HepG2 (cell line): ENCODE results near the gene SCN8A. TPM values are rescaled to one million over a fixed set of nuclear protein-coding genes. Genes with fewer than 3 reads are reported as not detected.

Experiments
- ATAC-seq: fragments of 200-7000 bp; cut with Tn5 transposase; 3 replicates; pipeline ENCODE4 v1.9.1; 2020; ENCODE audit warnings: mild to moderate bottlenecking, moderate library complexity
- BruUV-seq: library from RNA; stranded (reverse); fragments of 400-500 nt; replicated peaks from 2 replicates; lab custom pipeline; 2021; lab: Mats Ljungman, UMichigan
- CTCF ChIA-PET: fragments of 300-600 bp; formaldehyde crosslinking; extraction: SDS; loops from one replicate; lab custom pipeline; 2021; ENCODE audit warnings: low total read pairs, inconsistent platforms, low intra/inter-chr PET ratio; lab: Yijun Ruan, JAX
- POLR2A ChIA-PET: fragments of 350-600 bp; sonication (Branson Sonifier 250); formaldehyde crosslinking; loops from one replicate; lab custom pipeline; 2020; ENCODE audit warnings: antibody characterized with exemption, inconsistent platforms; lab: Yijun Ruan, JAX
- DNase-seq: peaks from one replicate; pipeline ENCODE4 v3.0.0-alpha.2; 2015; ENCODE audit warnings: low spot score
- FAIRE-seq: peaks from 3 replicates; lab custom pipeline; 2011; peaks lifted over from hg19 to GRCh38; lab: Jason Lieb, UNC
- H2AFZ ChIP-seq: one replicate; pipeline ENCODE4 v1.6.1; 2011; ENCODE audit warnings: low read length, inconsistent platforms
- H3K27ac ChIP-seq: fragments of 300-600 bp; 3 replicates; pipeline ENCODE4 v1.8.0; 2011; ENCODE audit warnings: mixed run types, mild to moderate bottlenecking, mixed read lengths, low read length, inconsistent platforms; ENCODE audit not compliant: insufficient read depth; ENCODE audit errors: extremely low read length
- H3K27me3 ChIP-seq, 2 experiments: fragments of 200-600 bp in 1 of 2; 2 replicates in 1 of 2; 3 replicates in 1 of 2; pipeline versions ENCODE4 v1.6.0 to v1.8.0; 2011; ENCODE audit warnings: low read length in 2 of 2, mild to moderate bottlenecking in 2 of 2, moderate library complexity in 2 of 2, inconsistent platforms in 1 of 2; ENCODE audit not compliant: insufficient read depth in 2 of 2, control insufficient read depth in 1 of 2
- H3K36me3 ChIP-seq, 2 experiments: fragments of 200-600 bp in 1 of 2; replicated peaks in 1 of 2; 2 replicates in 1 of 2; 3 replicates in 1 of 2; pipeline versions ENCODE4 v1.5.1 to v1.8.0; 2011; ENCODE audit warnings: low read length in 2 of 2, inconsistent platforms in 1 of 2; ENCODE audit not compliant: insufficient read depth in 2 of 2, control insufficient read depth in 1 of 2
- H3K4me1 ChIP-seq: 2 replicates; pipeline ENCODE4 v1.5.1; 2012; ENCODE audit warnings: low read length, inconsistent platforms; ENCODE audit not compliant: insufficient read depth
- H3K4me2 ChIP-seq: 2 replicates; pipeline ENCODE4 v1.6.0; 2011; ENCODE audit warnings: low read depth, low read length, inconsistent platforms
- H3K4me3 ChIP-seq, 3 experiments: fragments of 200-600 bp in 1 of 3; sonication (generic), shearing (Covaris generic) in 1 of 3; replicated peaks in 1 of 3; 2 replicates each; pipeline ENCODE4 v1.5.1; 2011 to 2016; ENCODE audit warnings: low read length in 3 of 3, inconsistent platforms in 2 of 3, low read depth in 2 of 3, mild to moderate bottlenecking in 2 of 3, control low read depth in 1 of 3, mixed read lengths in 1 of 3; ENCODE audit not compliant: insufficient read depth in 1 of 3
- H3K79me2 ChIP-seq: one replicate; pipeline ENCODE4 v1.6.1; 2011; ENCODE audit warnings: low read length, inconsistent platforms; ENCODE audit not compliant: insufficient read depth
- H3K9ac ChIP-seq: 2 replicates; pipeline ENCODE4 v1.6.0; 2011; ENCODE audit warnings: mild to moderate bottlenecking, low read depth, low read length, inconsistent platforms; ENCODE audit not compliant: insufficient read depth
- H3K9me3 ChIP-seq: 2 replicates; pipeline ENCODE4 v1.5.1; 2012; ENCODE audit warnings: mild to moderate bottlenecking, low read length
- H4K20me1 ChIP-seq: 2 replicates; pipeline ENCODE4 v1.6.0; 2011; ENCODE audit warnings: inconsistent platforms, mild to moderate bottlenecking, low read length, moderate library complexity; ENCODE audit not compliant: insufficient read depth
- ATF5 ChIP-seq: sonication (generic); formaldehyde crosslinking; IDR thresholded peaks from 2 replicates; pipeline ENCODE4 v1.4.0; 2020; ENCODE audit warnings: mild to moderate bottlenecking, low read depth, missing genetic modification reagents
- BORCS8-MEF2B ChIP-seq: sonication (generic); formaldehyde crosslinking; IDR thresholded peaks from 2 replicates; pipeline ENCODE4 v1.8.0; 2022; ENCODE audit warnings: mild to moderate bottlenecking, missing genetic modification reagents
- BRD4 ChIP-seq: sonication (generic); formaldehyde crosslinking; IDR thresholded peaks from 2 replicates; pipeline ENCODE4 v1.4.0; 2020; ENCODE audit warnings: missing genetic modification reagents
- FOXM1 ChIP-seq: sonication (generic); formaldehyde crosslinking; IDR thresholded peaks from 2 replicates; pipeline ENCODE4 v1.5.0; 2020; ENCODE audit warnings: missing genetic modification reagents
- GATAD2A ChIP-seq: IDR thresholded peaks from 2 replicates; pipeline ENCODE4 v1.6.1; 2016
- HDAC6 ChIP-seq: fragments of 200-600 bp; sonication (generic); IDR thresholded peaks from 2 replicates; pipeline ENCODE4 v1.7.0; 2017; ENCODE audit warnings: mild to moderate bottlenecking, antibody characterized with exemption, low read length, low read depth
- STAT5B ChIP-seq: sonication (generic); formaldehyde crosslinking; IDR thresholded peaks from 2 replicates; pipeline ENCODE4 v1.4.0; 2020; ENCODE audit warnings: missing genetic modification reagents
- ZNF260 ChIP-seq: sonication (generic); formaldehyde crosslinking; IDR thresholded peaks from 2 replicates; pipeline ENCODE4 v1.4.0; 2020; ENCODE audit warnings: missing genetic modification reagents, low read depth, mild to moderate bottlenecking, borderline replicate concordance
- ZNF274 ChIP-seq: sonication (generic); formaldehyde crosslinking; IDR thresholded peaks from 2 replicates; pipeline ENCODE4 v1.5.1; 2020; ENCODE audit warnings: mild to moderate bottlenecking, missing genetic modification reagents
- ZNF367 ChIP-seq: sonication (generic); formaldehyde crosslinking; IDR thresholded peaks from 2 replicates; pipeline ENCODE4 v1.4.0; 2020; ENCODE audit warnings: missing genetic modification reagents, borderline replicate concordance
- ZNF670 ChIP-seq: sonication (generic); formaldehyde crosslinking; IDR thresholded peaks from 2 replicates; pipeline ENCODE4 v1.8.0; 2022; ENCODE audit warnings: mild to moderate bottlenecking, missing genetic modification reagents, borderline replicate concordance
- ZNF709 ChIP-seq: sonication (generic); formaldehyde crosslinking; IDR thresholded peaks from 2 replicates; pipeline ENCODE4 v1.5.0; 2020; ENCODE audit warnings: mild to moderate bottlenecking, missing genetic modification reagents
- ZNF777 ChIP-seq: sonication (generic); formaldehyde crosslinking; IDR thresholded peaks from 2 replicates; pipeline ENCODE4 v1.4.0; 2020; ENCODE audit warnings: missing genetic modification reagents
- ZNF784 ChIP-seq: sonication (generic); formaldehyde crosslinking; IDR thresholded peaks from 2 replicates; pipeline ENCODE4 v1.5.1; 2020; ENCODE audit warnings: missing genetic modification reagents, mild to moderate bottlenecking, borderline replicate concordance
- in situ Hi-C: cut with HindIII; loops from 2 replicates; pipeline ENCODE4 v1.10.0; 2017; ENCODE audit warnings: low pct_unique_long_range_greater_than_20kb; ENCODE audit not compliant: extremely low pct_ligation_motif_present
- intact Hi-C: fragments of 100-400 bp; cut with micrococcal nuclease; formaldehyde crosslinking; loops from one replicate; pipeline ENCODE4 v1.10.0; 2022; ENCODE audit not compliant: unreplicated experiment
- polyA plus RNA-seq, 8 experiments: library from polyadenylated mRNA; depleted of rRNA in 3 of 8; stranded (reverse) in 7 of 8; unstranded in 1 of 8; fragments of >200 nt; fragmentation: Illumina TruSeq in 4 of 8; extraction: Trizol in 4 of 8; gene quantifications; 2 replicates each; pipeline versions ENCODE4 v1.2.1 to v1.2.3, GENCODE V29; 2011 to 2016; ENCODE audit warnings: low read depth in 4 of 8, missing spikeins in 1 of 8, mixed read lengths in 1 of 8; ENCODE audit not compliant: insufficient read depth in 1 of 8
- total RNA-seq, 5 experiments: library from RNA; depleted of rRNA; stranded (reverse); fragments of >200 nt; fragmentation: Illumina TruSeq; extraction: Trizol; gene quantifications; 2 replicates each; pipeline ENCODE4 v1.2.3, GENCODE V29; 2016; ENCODE audit warnings: low read depth in 1 of 5
- TF ChIP-seq, protein P1 (sequence below): sonication (generic); formaldehyde crosslinking; conservative IDR thresholded peaks from 2 replicates; pipeline ENCODE4 v1.5.0; 2020; ENCODE audit warnings: missing genetic modification reagents
- TF ChIP-seq, protein P2 (sequence below), 2 experiments: IDR thresholded peaks; 2 replicates each; pipeline ENCODE4 v1.6.1; 2011 to 2012; ENCODE audit warnings: low read length in 2 of 2, borderline replicate concordance in 1 of 2, low read depth in 1 of 2, mild to moderate bottlenecking in 1 of 2, moderate library complexity in 1 of 2

SCN8A gene
- total and polyA plus RNA-seq, 2 of the 13 experiments (the other 11 are each of a cell fraction or from before 2014, with no cell fraction given): 0.57 to 1.4 TPM

DNA sequence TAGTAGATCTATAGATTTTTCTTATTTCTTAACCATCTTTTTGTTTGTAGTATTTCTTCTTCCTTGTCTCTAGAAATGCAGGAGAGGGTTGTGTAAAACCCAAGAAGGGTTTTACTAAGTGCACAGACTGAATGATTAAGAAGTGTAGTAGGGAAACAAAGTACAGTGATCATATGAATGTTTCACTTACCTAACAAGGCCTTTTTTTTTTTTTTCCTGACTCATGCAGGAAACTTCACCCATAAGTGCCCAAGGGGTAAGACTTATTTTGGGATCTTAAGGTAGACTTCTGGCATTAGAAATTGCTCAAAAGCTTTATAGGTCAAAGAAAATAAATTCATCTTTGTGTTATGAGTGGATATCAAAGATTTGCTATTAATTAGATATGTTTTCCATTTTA is 10.2 kb downstream of the SCN8A start:
- Histone ChIP-seq H3K4me2 (no peak overlapping the region), H3K9ac (no peak overlapping the region), H3K79me2 (no peaks in the 10 kb centered on the region), H2AFZ (no peak overlapping the region), H3K4me3 (no peak overlapping the region), H3K4me1 (no peaks in the 10 kb centered on the region), H3K27ac (no peak overlapping the region), H3K36me3 (no peaks in the 10 kb centered on the region), H4K20me1 (no peaks in the 10 kb centered on the region), H3K27me3 (no peaks in the 10 kb centered on the region), H3K9me3 (no peaks in the 10 kb centered on the region)
- ATAC-seq (no peak), DNase-seq (no peak), FAIRE-seq (no peak)
- TF ChIP-seq ZNF260 (CRISPR knock-in tag) (no peak), ATF5 (CRISPR knock-in tag) (no peak), FOXM1 (CRISPR knock-in tag) (no peak), ZNF784 (CRISPR knock-in tag) (no peak), ZNF367 (CRISPR knock-in tag) (no peak), ZNF670 (no peak), GATAD2A (no peak), STAT5B (no peak), HDAC6 (no peak), BRD4 (no peak), ZNF709 (CRISPR knock-in tag) (no peak), ZNF274 (CRISPR knock-in tag) (no peak), BORCS8-MEF2B (CRISPR knock-in tag) (no peak), ZNF777 (CRISPR knock-in tag) (no peak)
- TF ChIP-seq, protein P1, sequence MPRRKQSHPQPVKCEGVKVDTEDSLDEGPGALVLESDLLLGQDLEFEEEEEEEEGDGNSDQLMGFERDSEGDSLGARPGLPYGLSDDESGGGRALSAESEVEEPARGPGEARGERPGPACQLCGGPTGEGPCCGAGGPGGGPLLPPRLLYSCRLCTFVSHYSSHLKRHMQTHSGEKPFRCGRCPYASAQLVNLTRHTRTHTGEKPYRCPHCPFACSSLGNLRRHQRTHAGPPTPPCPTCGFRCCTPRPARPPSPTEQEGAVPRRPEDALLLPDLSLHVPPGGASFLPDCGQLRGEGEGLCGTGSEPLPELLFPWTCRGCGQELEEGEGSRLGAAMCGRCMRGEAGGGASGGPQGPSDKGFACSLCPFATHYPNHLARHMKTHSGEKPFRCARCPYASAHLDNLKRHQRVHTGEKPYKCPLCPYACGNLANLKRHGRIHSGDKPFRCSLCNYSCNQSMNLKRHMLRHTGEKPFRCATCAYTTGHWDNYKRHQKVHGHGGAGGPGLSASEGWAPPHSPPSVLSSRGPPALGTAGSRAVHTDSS (CRISPR knock-in tag): no peak
- TF ChIP-seq, protein P2, sequence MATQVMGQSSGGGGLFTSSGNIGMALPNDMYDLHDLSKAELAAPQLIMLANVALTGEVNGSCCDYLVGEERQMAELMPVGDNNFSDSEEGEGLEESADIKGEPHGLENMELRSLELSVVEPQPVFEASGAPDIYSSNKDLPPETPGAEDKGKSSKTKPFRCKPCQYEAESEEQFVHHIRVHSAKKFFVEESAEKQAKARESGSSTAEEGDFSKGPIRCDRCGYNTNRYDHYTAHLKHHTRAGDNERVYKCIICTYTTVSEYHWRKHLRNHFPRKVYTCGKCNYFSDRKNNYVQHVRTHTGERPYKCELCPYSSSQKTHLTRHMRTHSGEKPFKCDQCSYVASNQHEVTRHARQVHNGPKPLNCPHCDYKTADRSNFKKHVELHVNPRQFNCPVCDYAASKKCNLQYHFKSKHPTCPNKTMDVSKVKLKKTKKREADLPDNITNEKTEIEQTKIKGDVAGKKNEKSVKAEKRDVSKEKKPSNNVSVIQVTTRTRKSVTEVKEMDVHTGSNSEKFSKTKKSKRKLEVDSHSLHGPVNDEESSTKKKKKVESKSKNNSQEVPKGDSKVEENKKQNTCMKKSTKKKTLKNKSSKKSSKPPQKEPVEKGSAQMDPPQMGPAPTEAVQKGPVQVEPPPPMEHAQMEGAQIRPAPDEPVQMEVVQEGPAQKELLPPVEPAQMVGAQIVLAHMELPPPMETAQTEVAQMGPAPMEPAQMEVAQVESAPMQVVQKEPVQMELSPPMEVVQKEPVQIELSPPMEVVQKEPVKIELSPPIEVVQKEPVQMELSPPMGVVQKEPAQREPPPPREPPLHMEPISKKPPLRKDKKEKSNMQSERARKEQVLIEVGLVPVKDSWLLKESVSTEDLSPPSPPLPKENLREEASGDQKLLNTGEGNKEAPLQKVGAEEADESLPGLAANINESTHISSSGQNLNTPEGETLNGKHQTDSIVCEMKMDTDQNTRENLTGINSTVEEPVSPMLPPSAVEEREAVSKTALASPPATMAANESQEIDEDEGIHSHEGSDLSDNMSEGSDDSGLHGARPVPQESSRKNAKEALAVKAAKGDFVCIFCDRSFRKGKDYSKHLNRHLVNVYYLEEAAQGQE (IDR thresholded peaks at IDR 0.05; ENCODE audit: borderline replicate concordance in 1 of 2, low read depth in 1 of 2, low read length in 2 of 2): no peak
- in situ Hi-C loops (no loop called here), intact Hi-C loops (no loop called here)
- ChIA-PET POLR2A (no interaction called here), CTCF (no interaction called here)
- no TSS peak for BruUV-seq
